Measurements from ENCODE around the gene FAM163B. TPM values are rescaled to one million over a fixed set of nuclear protein-coding genes. Genes with fewer than 3 reads are reported as not detected.

Gene FAM163B
- total and polyA plus RNA-seq, 2 experiments from 2014 or later: 0.60 to 1.3 TPM

- DNase-seq (ENCODE audit: low spot score): peak; percentile 71
- H3K4me3 Mint-ChIP-seq: peak within 1 kb of the TSS; percentile 58
- H3F3A ChIP-seq (replicated peaks; ENCODE audit: low read depth): 0 out of 2 replicates have a peak, but pooled peaks cover 4% of the 10 kb centered on the region
- H3K27me3 ChIP-seq (ENCODE audit: insufficient read depth): peaks cover 9% of the 10 kb centered on the region; the same call in 1 of the 2 replicates
- peak within 1 kb of the TSS; percentile 80 for H3K4me2 ChIP-seq
- peaks cover 10% of the 10 kb centered on the region; the same call in 1 of the 2 replicates for H3K4me1 ChIP-seq (ENCODE audit: insufficient read depth)
- H3K36me3 Mint-ChIP-seq (ENCODE audit: low read depth): no peaks in the 10 kb centered on the region
- ATAC-seq: peak; percentile 74
- no peak within 1 kb of the TSS for H3K27ac Mint-ChIP-seq
- H3K4me1 Mint-ChIP-seq: peaks cover 21% of the 10 kb centered on the region
- H3K27me3 Mint-ChIP-seq (ENCODE audit: insufficient read depth, low read depth, poor library complexity): peaks cover 22% of the 10 kb centered on the region
- peak within 1 kb of the TSS; percentile 96 for H2AFZ ChIP-seq
- no peaks in the 10 kb centered on the region for H3K36me3 ChIP-seq (ENCODE audit: insufficient read depth)
- H3K27ac ChIP-seq (ENCODE audit: low read depth): no peak within 1 kb of the TSS
- no peaks in the 10 kb centered on the region for H4K20me1 ChIP-seq (replicated peaks; ENCODE audit: insufficient read depth)
- H3K79me2 ChIP-seq (replicated peaks; ENCODE audit: insufficient read depth): no peaks in the 10 kb centered on the region
- H3K9me3 Mint-ChIP-seq: no peaks in the 10 kb centered on the region
- H3K9me2 ChIP-seq (ENCODE audit: insufficient read depth): no peaks in the 10 kb centered on the region
- H3K4me3 ChIP-seq: peak within 1 kb of the TSS; percentile 56
- no peak for TF ChIP-seq NANOG (IDR thresholded peaks at IDR 0.05; ENCODE audit: borderline replicate concordance)
- TF ChIP-seq JUNB (IDR thresholded peaks at IDR 0.05; ENCODE audit: unreplicated experiment): no peak
- TF ChIP-seq ETS1 (IDR thresholded peaks at IDR 0.05): no peak
- no peak for TF ChIP-seq CTCF (conservative IDR thresholded peaks at IDR 0.05; ENCODE audit: low read depth in 2 of 2)
- TF ChIP-seq ZNF331 (CRISPR knock-in tag; IDR thresholded peaks at IDR 0.05; ENCODE audit: low read depth): no peak
- TF ChIP-seq POLR2AphosphoS5 (IDR thresholded peaks at IDR 0.05; ENCODE audit: low read depth): no peak
- no peak for TF ChIP-seq CREB1 (CRISPR knock-in tag; IDR thresholded peaks at IDR 0.05; ENCODE audit: low read depth)
- TF ChIP-seq ZNF114 (CRISPR knock-in tag; IDR thresholded peaks at IDR 0.05): no peak
- no peak for TF ChIP-seq ZNF462 (CRISPR knock-in tag; IDR thresholded peaks at IDR 0.05)
- no peak for TF ChIP-seq EZH2 (IDR thresholded peaks at IDR 0.05; ENCODE audit: low read depth, unreplicated experiment)
Observed at GRCh38 chr9:133534346-133535291, 74.6 kb downstream of the FAM163B start, which contains the start of gene ADAMTSL2. ADAMTSL2 (plus strand) TSS chr9:133534704; CDS start chr9:133536713, 2,009 bp downstream.
